NCI-H2029 treated with DMSO at 0.1 percent for 48 hours (cell line): Measurements from ENCODE around the gene ITGAX.

Experiments used
- DNase-seq: peaks from one replicate; lab custom pipeline; 2025; lab: John Stamatoyannopoulos, UW

ITGAX gene

DNA sequence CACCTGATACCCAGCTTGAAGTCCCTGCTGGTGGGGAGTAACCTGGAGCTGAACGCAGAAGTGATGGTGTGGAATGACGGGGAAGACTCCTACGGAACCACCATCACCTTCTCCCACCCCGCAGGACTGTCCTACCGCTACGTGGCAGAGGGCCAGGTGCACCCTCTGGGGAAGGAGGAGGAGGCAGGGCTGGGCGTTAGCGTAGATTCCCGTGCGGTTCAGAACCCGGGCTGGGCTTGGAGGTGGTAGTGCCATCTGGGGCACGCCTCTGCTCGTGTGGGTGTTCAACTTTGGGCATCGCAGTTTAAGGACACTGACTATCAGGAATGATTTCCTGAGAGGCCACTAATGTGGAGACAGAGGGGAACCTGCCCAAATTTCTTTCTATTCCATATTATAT is 18.3 kb downstream of the ITGAX start:
- no peak for DNase-seq

DNA sequence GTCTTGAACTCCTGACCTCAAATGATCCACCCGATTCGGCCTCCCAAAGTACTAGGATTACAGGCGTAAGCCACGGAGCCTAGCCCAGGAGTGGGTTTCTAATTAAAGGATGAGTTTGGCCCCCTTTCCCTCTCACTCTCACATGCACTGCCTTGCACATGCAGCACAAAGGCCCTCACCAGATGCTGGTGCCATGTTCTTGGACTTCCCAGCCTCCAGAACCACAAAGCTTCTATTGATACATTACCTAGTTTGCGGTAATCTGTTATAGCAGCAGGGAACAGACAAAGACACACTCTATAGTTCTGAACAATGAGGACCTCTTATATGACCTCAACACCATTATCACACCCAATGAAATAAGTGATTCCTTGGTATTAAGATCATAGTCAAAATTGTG is 20.3 kb downstream of the ITGAX start:
- DNase-seq: no peak

DNA sequence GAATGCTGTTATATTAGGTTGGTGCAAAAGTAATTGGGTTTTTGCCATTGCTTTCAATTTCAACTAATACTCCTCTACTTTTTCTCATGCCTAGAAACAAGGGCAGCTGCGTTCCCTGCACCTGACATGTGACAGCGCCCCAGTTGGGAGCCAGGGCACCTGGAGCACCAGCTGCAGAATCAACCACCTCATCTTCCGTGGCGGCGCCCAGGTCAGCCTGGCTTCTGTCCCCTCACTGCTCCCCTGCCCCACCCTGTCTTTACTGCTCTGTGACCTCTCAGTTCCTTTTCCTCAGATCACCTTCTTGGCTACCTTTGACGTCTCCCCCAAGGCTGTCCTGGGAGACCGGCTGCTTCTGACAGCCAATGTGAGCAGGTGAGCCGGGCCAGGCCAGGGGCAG is 21.7 kb downstream of the ITGAX start:
- no peak for DNase-seq

DNA sequence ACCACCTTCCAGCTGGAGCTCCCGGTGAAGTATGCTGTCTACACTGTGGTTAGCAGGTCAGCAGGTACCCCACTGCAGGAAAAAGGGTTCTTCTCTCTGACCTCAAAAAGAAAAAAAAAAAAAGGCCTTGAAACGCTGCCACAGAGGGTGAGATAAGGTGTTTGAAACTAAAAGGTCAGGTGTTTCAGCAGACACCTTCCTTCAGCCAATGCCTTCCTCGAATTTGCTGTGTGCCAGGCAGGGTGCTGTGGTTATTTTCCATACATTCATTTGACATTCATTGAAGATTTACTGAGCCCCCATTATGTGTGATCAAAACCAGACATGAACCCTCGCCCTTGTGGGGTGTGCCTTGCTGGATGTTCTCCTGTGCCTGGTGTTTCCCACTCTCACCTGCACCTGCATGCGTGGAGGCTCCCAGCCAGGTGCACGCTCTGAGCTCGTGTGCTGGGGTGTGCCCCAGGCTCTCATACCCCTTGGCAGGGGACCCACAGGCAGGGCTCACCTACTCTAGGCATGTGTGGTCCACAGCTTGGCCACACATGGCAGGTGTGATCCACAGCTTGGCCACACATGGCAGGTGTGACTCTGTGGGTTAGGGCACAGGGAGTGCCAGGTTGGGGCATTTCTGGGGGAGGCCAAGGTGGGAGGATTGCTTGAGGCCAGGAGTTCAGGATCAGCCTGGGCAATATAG is 22.4 kb downstream of the ITGAX start:
- no peak for DNase-seq

- no peak for DNase-seq
Measured at GRCh38 chr16:31380201-31380600, 25.2 kb downstream of the ITGAX start.

DNA sequence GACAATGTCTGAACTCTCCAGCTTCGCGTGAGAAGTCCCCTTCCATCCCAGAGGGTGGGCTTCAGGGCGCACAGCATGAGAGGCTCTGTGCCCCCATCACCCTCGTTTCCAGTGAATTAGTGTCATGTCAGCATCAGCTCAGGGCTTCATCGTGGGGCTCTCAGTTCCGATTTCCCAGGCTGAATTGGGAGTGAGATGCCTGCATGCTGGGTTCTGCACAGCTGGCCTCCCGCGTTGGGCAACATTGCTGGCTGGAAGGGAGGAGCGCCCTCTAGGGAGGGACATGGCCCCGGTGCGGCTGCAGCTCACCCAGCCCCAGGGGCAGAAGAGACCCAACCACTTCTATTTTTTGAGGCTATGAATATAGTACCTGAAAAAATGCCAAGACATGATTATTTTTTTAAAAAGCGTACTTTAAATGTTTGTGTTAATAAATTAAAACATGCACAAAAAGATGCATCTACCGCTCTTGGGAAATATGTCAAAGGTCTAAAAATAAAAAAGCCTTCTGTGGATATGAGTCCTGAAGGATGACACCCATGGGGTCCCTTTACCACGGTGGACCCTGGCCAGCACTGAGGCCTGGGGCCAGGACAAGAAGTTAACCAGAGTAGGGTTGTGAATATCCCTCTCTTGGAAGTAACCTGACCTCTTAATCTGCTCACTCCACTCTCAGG is 27.6 kb downstream of the ITGAX start:
- no peak for DNase-seq

- no peak for DNase-seq
Measured at GRCh38 chr16:31385680-31386079, 30.7 kb downstream of the ITGAX start.

- no peak for DNase-seq
Measured at GRCh38 chr16:31386157-31386984, 31.4 kb downstream of the ITGAX start.

DNA sequence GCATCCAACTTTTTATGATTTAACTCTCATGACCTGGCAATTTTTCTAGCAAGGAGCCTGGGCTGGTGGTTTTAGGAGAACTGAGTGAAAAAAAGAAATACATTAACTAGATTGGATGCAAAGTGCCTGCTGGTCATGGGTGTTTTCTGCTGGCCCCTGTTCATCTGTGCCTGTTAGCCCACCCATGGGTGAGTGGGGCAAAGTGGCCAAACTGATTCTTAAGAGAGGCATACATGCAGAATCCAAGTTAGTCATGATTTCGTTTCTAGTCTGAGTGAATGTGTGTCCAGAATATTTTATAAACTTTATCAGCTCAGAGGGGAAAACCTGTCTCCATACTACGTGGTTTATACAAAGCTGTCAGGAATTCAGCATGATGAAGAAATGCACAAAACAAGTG is 33.6 kb downstream of the ITGAX start:
- no peak for DNase-seq

GRCh38 chr16:31390504-31391041 is 35.6 kb downstream of the ITGAX start:
- DNase-seq: no peak

DNA sequence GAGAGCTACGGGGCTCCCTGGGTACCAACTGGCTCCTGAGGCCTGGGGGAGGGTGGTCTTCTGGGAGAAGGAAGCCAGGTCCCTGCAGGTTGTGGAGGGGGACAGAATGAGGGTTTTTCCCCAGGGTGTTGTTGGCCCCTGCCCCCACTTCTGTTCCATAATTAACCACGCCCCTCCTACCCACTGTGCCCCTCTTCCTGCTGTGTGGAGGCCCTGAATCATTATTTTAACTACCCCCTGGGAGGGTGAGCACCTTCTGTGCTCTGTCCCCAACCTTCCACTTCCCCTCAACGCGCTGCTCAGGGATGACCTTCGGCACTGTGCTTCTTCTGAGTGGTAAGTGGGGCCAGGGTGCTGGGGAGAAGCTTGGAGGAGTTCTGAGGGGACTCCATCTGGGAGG is 38.1 kb downstream of the ITGAX start, which contains the start of gene ITGAD:
ITGAD (plus strand) TSS at position 280 of the 400 bp plus-strand sequence; CDS start at position 306, 26 bp downstream.
- no peak for DNase-seq

- DNase-seq: no peak
Measured at GRCh38 chr16:31395647-31396046, 40.7 kb downstream of the ITGAX start.

- no peak for DNase-seq
Measured at GRCh38 chr16:31397096-31397660, 42.2 kb downstream of the ITGAX start.

- no peak for DNase-seq
Measured at GRCh38 chr16:31397701-31398100, 42.7 kb downstream of the ITGAX start.

DNA sequence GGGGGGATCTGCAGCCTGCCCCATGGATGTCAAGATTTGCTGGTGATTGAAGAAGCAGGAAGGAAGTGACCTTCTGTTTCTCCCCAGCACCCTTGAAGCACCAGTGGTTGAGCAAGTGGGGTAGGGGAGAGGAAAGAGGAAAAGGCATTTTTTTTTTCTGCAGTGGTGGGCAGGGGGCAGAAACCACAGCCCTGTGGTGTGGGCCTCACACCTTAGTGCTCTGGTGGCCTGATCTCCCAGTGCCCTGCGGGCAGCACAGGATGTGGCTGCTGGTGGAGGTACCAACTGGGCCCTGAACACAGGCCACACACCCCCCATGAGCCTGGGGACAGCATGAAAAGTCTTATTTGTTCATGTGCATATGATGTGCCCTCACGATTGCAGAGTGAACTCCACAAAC is 45.2 kb downstream of the ITGAX start:
- DNase-seq: no peak

- no peak for DNase-seq
Measured at GRCh38 chr16:31401436-31401835, 46.5 kb downstream of the ITGAX start.

- DNase-seq: no peak
Measured at GRCh38 chr16:31402687-31403086, 47.7 kb downstream of the ITGAX start.

- DNase-seq: no peak
Measured at GRCh38 chr16:31403590-31404352, 48.8 kb downstream of the ITGAX start.

- DNase-seq: no peak
Measured at GRCh38 chr16:31404353-31405064, 49.5 kb downstream of the ITGAX start.

DNA sequence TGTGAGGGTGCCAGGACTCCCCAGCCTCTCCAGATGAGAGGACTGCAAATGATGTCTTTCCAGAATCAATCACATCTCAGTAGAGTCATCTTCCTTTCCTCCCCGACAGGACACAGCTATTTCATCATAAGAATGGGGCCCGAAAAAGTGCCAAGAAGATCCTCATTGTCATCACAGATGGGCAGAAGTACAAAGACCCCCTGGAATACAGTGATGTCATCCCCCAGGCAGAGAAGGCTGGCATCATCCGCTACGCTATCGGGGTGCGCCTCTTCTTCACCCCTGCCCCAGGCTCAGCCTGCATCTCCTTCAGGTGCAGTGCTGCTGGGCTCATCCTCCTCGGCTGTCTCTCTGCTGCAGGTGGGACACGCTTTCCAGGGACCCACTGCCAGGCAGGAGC is 52.4 kb downstream of the ITGAX start:
- DNase-seq: no peak

DNA sequence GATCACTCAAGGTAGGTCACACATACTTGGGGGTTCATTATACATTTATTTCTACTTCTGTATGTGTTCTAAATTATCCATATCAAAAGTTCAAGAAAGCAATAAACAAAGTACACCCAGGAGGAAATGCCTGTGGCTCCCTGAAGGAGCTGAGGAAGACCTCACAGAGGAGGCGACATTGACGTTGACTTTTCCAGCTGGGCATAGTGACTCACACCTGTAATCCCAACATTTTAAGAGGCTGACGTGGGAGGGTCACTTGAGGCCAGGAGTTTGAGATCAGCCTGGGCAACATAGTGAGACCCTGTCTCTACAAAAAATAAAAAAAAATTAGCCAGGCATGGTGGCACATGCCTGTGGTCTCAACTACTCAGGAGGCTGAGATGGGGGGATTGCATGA is 54.5 kb downstream of the ITGAX start:
- no peak for DNase-seq
